Esophagus muscularis mucosa (tissue), 4 donors: ENCODE results near the gene CCDC88C. TPM values are rescaled to one million over a fixed set of nuclear protein-coding genes. Genes with fewer than 3 reads are reported as not detected.
A peak's percentile ranks its signal among the peaks of the same experiment; 100 is the strongest.

Experiments used
- DNase-seq: peaks from one replicate; pipeline ENCODE4 v3.0.0-alpha.2; 2017; ENCODE audit errors: extremely low spot score
- H3K27ac ChIP-seq, 4 donors: fragments of 200-600 bp; sonication (generic); replicated peaks in 1 of 4; 1 replicate in 3 of 4; 2 replicates in 1 of 4; pipeline ENCODE4 v1.5.1; 2016 to 2019; ENCODE audit warnings: mild to moderate bottlenecking in 1 of 4
- H3K27me3 ChIP-seq, 4 donors: fragments of 200-600 bp; sonication (generic); one replicate each; pipeline versions ENCODE4 v1.5.1 to v1.6.0; 2016 to 2019
- H3K36me3 ChIP-seq, 4 donors: fragments of 200-600 bp; sonication (generic); one replicate each; pipeline ENCODE4 v1.5.1; 2016 to 2019
- H3K4me1 ChIP-seq, 4 donors: fragments of 200-600 bp; sonication (generic); one replicate each; pipeline ENCODE4 v1.5.1; 2016 to 2019
- H3K4me3 ChIP-seq, 4 donors: fragments of 200-600 bp; sonication (generic); 1 replicate in 2 of 4; 2 replicates in 2 of 4; pipeline ENCODE4 v1.5.1; 2016 to 2019; ENCODE audit warnings: mild to moderate bottlenecking in 4 of 4, moderate library complexity in 1 of 4
- H3K9me3 ChIP-seq, 4 donors: fragments of 200-600 bp; sonication (generic); 1 replicate in 3 of 4; 2 replicates in 1 of 4; pipeline ENCODE4 v1.5.1; 2016 to 2019
- EP300 ChIP-seq: sonication (generic); formaldehyde crosslinking; IDR thresholded peaks from one replicate; pipeline ENCODE4 v1.6.1; 2017; ENCODE audit warnings: antibody characterized with exemption
- POLR2A ChIP-seq: fragments of 450-650 bp; IDR thresholded peaks from one replicate; pipeline ENCODE4 v1.6.1; 2017; ENCODE audit warnings: antibody characterized with exemption, moderate library complexity, mild to moderate bottlenecking, low read depth
- POLR2AphosphoS5 ChIP-seq, 2 donors: sonication (generic); formaldehyde crosslinking; IDR thresholded peaks; one replicate each; pipeline ENCODE4 v1.6.1; 2017; ENCODE audit warnings: antibody characterized with exemption in 2 of 2
- WGBS: methylation state at CpG from one replicate; pipeline ENCODE4 v1.1.5; 2018; 5-methylcytosine and 5-hydroxymethylcytosine counted together
- intact Hi-C: fragments of 100-400 bp; cut with DNase I; formaldehyde crosslinking; loops from one replicate; pipeline ENCODE4 v1.15.1; 2023
- total RNA-seq, 4 donors: library from RNA; depleted of rRNA; stranded (reverse); fragments of >200 nt; gene quantifications; one replicate each; pipeline versions ENCODE4 v1.1.0 to v1.2.1, GENCODE V29; 2016
- TF ChIP-seq, protein P1 (sequence below), 3 experiments: fragments of 200-600 bp in 2 of 3; fragments of 450-650 bp in 1 of 3; sonication (generic) in 2 of 3; IDR thresholded peaks; one replicate each; pipeline ENCODE4 v1.5.1; 2017 to 2019; ENCODE audit warnings: antibody characterized with exemption in 3 of 3, mild to moderate bottlenecking in 2 of 3, moderate library complexity in 1 of 3

Gene CCDC88C
- total RNA-seq, 4 donors from 2014 or later = 4.2 to 6.3 (median 5.6) TPM

- H3K4me1 ChIP-seq = peaks cover 10 to 31% (median 25%) of the 10 kb centered on the region in 4 donors
- H3K4me3 ChIP-seq = peak overlapping the region; percentile 12 to 29 (median 24)
- no peaks in the 10 kb centered on the region for H3K9me3 ChIP-seq
- intact Hi-C loops = no loop called here
- H3K27me3 ChIP-seq = peaks cover 0 to 5% (median 0%) of the 10 kb centered on the region in 4 donors
- peak overlapping the region in 3 of 4 donors; percentile 19 to 65 (median 42) for H3K27ac ChIP-seq
- DNase-seq = no peak
- WGBS = 81% methylated on average over 6 of the region's 6 CpGs
- no peak for TF ChIP-seq POLR2A
- TF ChIP-seq, protein P1, sequence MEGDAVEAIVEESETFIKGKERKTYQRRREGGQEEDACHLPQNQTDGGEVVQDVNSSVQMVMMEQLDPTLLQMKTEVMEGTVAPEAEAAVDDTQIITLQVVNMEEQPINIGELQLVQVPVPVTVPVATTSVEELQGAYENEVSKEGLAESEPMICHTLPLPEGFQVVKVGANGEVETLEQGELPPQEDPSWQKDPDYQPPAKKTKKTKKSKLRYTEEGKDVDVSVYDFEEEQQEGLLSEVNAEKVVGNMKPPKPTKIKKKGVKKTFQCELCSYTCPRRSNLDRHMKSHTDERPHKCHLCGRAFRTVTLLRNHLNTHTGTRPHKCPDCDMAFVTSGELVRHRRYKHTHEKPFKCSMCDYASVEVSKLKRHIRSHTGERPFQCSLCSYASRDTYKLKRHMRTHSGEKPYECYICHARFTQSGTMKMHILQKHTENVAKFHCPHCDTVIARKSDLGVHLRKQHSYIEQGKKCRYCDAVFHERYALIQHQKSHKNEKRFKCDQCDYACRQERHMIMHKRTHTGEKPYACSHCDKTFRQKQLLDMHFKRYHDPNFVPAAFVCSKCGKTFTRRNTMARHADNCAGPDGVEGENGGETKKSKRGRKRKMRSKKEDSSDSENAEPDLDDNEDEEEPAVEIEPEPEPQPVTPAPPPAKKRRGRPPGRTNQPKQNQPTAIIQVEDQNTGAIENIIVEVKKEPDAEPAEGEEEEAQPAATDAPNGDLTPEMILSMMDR (IDR thresholded peaks at IDR 0.05) = no peak
- TF ChIP-seq POLR2AphosphoS5 (IDR thresholded peaks at IDR 0.05) = no peak
- no peak for TF ChIP-seq EP300
- H3K36me3 ChIP-seq = no peaks in the 10 kb centered on the region
Observed at GRCh38 chr14:91243074-91243471, 174.5 kb downstream of the CCDC88C start.

DNA sequence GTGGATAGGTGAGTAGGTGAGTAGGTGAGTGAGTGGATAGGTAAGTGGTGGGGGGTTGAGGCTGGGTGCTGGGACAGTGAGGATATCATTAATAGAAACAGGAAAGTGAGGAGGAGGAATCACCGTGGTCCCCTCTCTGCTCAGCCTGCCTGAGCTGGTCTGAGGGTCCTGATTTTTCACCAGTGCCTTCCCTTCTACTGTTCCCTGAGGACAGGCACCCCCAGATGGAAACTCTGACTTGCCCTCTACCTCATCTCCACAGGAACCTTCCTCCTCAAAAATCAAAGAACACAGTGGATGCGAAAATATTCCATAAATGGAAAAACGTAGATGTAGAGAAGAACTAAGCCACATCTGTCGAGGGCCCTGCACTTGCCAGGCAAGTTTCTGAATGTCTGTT, 175.0 kb downstream of the CCDC88C start:
- H3K27ac ChIP-seq = peak overlapping the region in 2 of 4 donors; percentile 19 to 42

DNA sequence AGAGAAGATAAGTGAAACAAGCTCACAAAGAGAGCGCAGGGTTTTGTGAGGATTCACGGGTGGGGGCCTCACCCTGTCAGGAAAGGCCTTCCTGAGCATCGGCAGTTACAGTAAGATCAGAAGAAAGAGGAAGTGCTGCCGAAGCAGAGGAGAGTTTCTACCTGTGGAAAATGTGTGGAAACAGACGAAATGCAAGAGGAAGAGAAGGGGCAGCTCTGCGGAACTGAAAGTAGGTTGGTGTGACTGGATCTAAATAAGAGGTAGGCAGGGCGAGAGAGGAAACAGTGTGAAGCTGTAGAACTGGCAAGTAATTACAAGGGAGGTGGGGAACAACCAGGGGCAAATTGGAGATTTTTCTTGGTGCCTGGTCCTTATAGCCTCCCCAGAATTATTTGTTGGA, 175.8 kb downstream of the CCDC88C start:
- peak overlapping the region in 2 of 4 donors; percentile 3 to 23 for H3K4me3 ChIP-seq
- TF ChIP-seq POLR2AphosphoS5 (IDR thresholded peaks at IDR 0.05) (no peak), EP300 (no peak), POLR2A (no peak)
- TF ChIP-seq, protein P1 (IDR thresholded peaks at IDR 0.05) = no peak

More for the DNA sequence above, 175.0 kb downstream of the CCDC88C start:
- no peak for DNase-seq
- 89% methylated on average over 4 of the region's 4 CpGs for WGBS
- H3K4me3 ChIP-seq = peak overlapping the region in 2 of 4 donors; percentile 9 to 25
- H3K9me3 ChIP-seq = no peaks in the 10 kb centered on the region
- H3K4me1 ChIP-seq = peaks cover 10 to 31% (median 25%) of the 10 kb centered on the region in 4 donors
- H3K36me3 ChIP-seq = no peaks in the 10 kb centered on the region
- H3K27me3 ChIP-seq = peaks cover 0 to 5% (median 0%) of the 10 kb centered on the region in 4 donors
- intact Hi-C loops = no loop called here
- TF ChIP-seq POLR2AphosphoS5 (IDR thresholded peaks at IDR 0.05) (no peak), POLR2A (no peak), EP300 (no peak)
- TF ChIP-seq, protein P1 (IDR thresholded peaks at IDR 0.05) = no peak

DNA sequence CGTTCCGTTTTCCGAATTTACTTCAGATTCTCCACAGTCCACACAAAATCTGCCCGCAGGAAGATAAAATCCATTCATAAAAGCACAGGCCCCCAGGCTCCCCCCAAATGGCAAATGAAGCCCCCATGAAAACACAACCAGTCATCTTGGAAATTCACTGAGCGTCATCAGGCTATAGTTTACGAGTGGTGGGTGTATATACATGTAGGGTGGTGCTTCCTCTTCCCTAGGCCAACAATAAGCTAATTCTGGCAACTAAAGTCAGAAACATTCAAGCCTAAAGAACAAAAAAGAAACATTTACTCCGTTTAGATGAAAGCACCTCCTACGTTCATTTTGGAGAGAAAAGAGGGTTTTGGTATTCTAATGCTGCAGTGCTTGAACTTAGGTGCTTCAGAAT, 179.0 kb downstream of the CCDC88C start:
- WGBS = 77% methylated on average over 8 of the region's 8 CpGs
- H3K4me1 ChIP-seq = peaks cover 0 to 15% (median 9%) of the 10 kb centered on the region in 4 donors
- intact Hi-C loops = no loop called here
- DNase-seq = no peak
- H3K9me3 ChIP-seq = no peaks in the 10 kb centered on the region
- H3K4me3 ChIP-seq = no peak overlapping the region
- H3K36me3 ChIP-seq = no peaks in the 10 kb centered on the region
- peaks cover 0 to 5% (median 0%) of the 10 kb centered on the region in 4 donors for H3K27me3 ChIP-seq
- H3K27ac ChIP-seq = no peak overlapping the region
- TF ChIP-seq EP300 = no peak
- TF ChIP-seq, protein P1 (IDR thresholded peaks at IDR 0.05) = no peak
- no peak for TF ChIP-seq POLR2A
- TF ChIP-seq POLR2AphosphoS5 (IDR thresholded peaks at IDR 0.05) = no peak

More for the DNA sequence above, 175.8 kb downstream of the CCDC88C start:
- 70% methylated on average over 7 of the region's 7 CpGs for WGBS
- intact Hi-C loops = no loop called here
- Histone ChIP-seq H3K4me1 (peaks cover 10 to 31% (median 25%) of the 10 kb centered on the region in 4 donors), H3K9me3 (no peaks in the 10 kb centered on the region), H3K27me3 (peaks cover 0 to 5% (median 0%) of the 10 kb centered on the region in 4 donors), H3K27ac (no peak overlapping the region), H3K36me3 (no peaks in the 10 kb centered on the region)
- DNase-seq = no peak

GRCh38 chr14:91238085-91238484, 179.5 kb downstream of the CCDC88C start:
- Histone ChIP-seq H3K27me3 (peaks cover 0 to 5% (median 0%) of the 10 kb centered on the region in 4 donors), H3K4me1 (peaks cover 0 to 11% (median 8%) of the 10 kb centered on the region in 4 donors), H3K4me3 (no peak overlapping the region), H3K9me3 (no peaks in the 10 kb centered on the region), H3K27ac (no peak overlapping the region), H3K36me3 (no peaks in the 10 kb centered on the region)
- no peak for DNase-seq
- intact Hi-C loops = no loop called here
- WGBS = 76% methylated on average over 4 of the region's 4 CpGs
- TF ChIP-seq, protein P1 (IDR thresholded peaks at IDR 0.05) = no peak
- no peak for TF ChIP-seq EP300
- no peak for TF ChIP-seq POLR2AphosphoS5 (IDR thresholded peaks at IDR 0.05)
- no peak for TF ChIP-seq POLR2A
